PC-3 (cell line): ENCODE data around the gene PDHX. TPM values are rescaled to one million over a fixed set of nuclear protein-coding genes. Genes with fewer than 3 reads are reported as not detected.

Experiments
- ATAC-seq: fragments of 200-7000 bp; cut with Tn5 transposase; 2 replicates; pipeline ENCODE4 v1.9.1; 2020; ENCODE audit warnings: mild to moderate bottlenecking, moderate library complexity
- BruUV-seq: library from RNA; stranded (reverse); fragments of 400-500 nt; replicated peaks from 2 replicates; lab custom pipeline; 2021; lab: Mats Ljungman, UMichigan
- CTCF ChIA-PET: fragments of 300-600 bp; sonication (Branson Sonifier 250); formaldehyde crosslinking; loops from one replicate; lab custom pipeline; 2022; ENCODE audit warnings: antibody characterized with exemption; lab: Charles Lee
- POLR2A ChIA-PET: fragments of 300-600 bp; sonication (Branson Sonifier 250); formaldehyde crosslinking; loops from one replicate; lab custom pipeline; 2022; ENCODE audit warnings: antibody characterized with exemption; ENCODE audit not compliant: unreplicated experiment; lab: Charles Lee
- DNase-seq: peaks from one replicate; pipeline ENCODE4 v3.0.0-alpha.2; 2015
- H2AFZ ChIP-seq: fragments of 300-600 bp; sonication (generic); 2 replicates; pipeline ENCODE4 v1.6.0; 2016; ENCODE audit warnings: antibody characterized with exemption, low read length
- H3F3A ChIP-seq: fragments of 300-600 bp; sonication (generic); one replicate; pipeline ENCODE4 v1.6.0; 2017; ENCODE audit warnings: antibody characterized with exemption, low read length, control low read depth, mild to moderate bottlenecking; ENCODE audit not compliant: unreplicated experiment
- H3K27ac ChIP-seq: fragments of 300-600 bp; sonication (generic); 2 replicates; pipeline ENCODE4 v1.5.1; 2016; ENCODE audit warnings: mild to moderate bottlenecking, low read length
- H3K27me3 ChIP-seq: fragments of 300-600 bp; sonication (generic); 2 replicates; pipeline ENCODE4 v1.6.1; 2016; ENCODE audit warnings: low read length, mixed read lengths
- H3K36me3 ChIP-seq: fragments of 300-600 bp; sonication (generic); 2 replicates; pipeline ENCODE4 v1.6.1; 2016; ENCODE audit warnings: low read depth, mixed run types, low read length, mixed read lengths
- H3K4me1 ChIP-seq: fragments of 300-600 bp; sonication (generic); 2 replicates; pipeline ENCODE4 v1.5.1; 2016; ENCODE audit warnings: low read length; ENCODE audit not compliant: insufficient read depth
- H3K4me2 ChIP-seq: fragments of 300-600 bp; sonication (generic); 2 replicates; pipeline ENCODE4 v1.6.0; 2016; ENCODE audit warnings: low read length
- H3K4me3 ChIP-seq: fragments of 300-600 bp; sonication (generic); 2 replicates; pipeline ENCODE4 v1.5.1; 2016; ENCODE audit warnings: mild to moderate bottlenecking, low read length, mixed read lengths
- H3K79me2 ChIP-seq: fragments of 300-600 bp; sonication (generic); 2 replicates; pipeline ENCODE4 v1.6.1; 2017; ENCODE audit warnings: low read length, mixed read lengths
- H3K9ac ChIP-seq: fragments of 300-600 bp; sonication (generic); 2 replicates; pipeline ENCODE4 v1.6.0; 2016; ENCODE audit warnings: mild to moderate bottlenecking, low read length
- H3K9me2 ChIP-seq: fragments of 300-600 bp; sonication (generic); replicated peaks from 2 replicates; pipeline ENCODE4 v1.6.1; 2016; ENCODE audit warnings: mixed run types, low read length, mixed read lengths
- H3K9me3 ChIP-seq: fragments of 300-600 bp; sonication (generic); 2 replicates; pipeline ENCODE4 v1.6.1; 2016; ENCODE audit warnings: low read length, mixed read lengths
- H4K20me1 ChIP-seq: fragments of 300-600 bp; sonication (generic); 2 replicates; pipeline ENCODE4 v1.6.1; 2016; ENCODE audit warnings: low read length, mixed read lengths
- CTCF ChIP-seq: fragments of 300-600 bp; sonication (generic); conservative IDR thresholded peaks from 2 replicates; pipeline ENCODE4 v1.5.1; 2017; ENCODE audit warnings: antibody characterized with exemption, low read depth, mild to moderate bottlenecking, low read length
- EZH2 ChIP-seq: fragments of 300-600 bp; sonication (generic); IDR thresholded peaks from one replicate; pipeline ENCODE4 v1.6.1; 2017; ENCODE audit warnings: antibody characterized with exemption, mild to moderate bottlenecking, low read length; ENCODE audit not compliant: unreplicated experiment
- EZH2phosphoT487 ChIP-seq: fragments of 300-600 bp; sonication (generic); IDR thresholded peaks from 2 replicates; pipeline ENCODE4 v1.6.1; 2018; ENCODE audit warnings: mild to moderate bottlenecking, antibody characterized with exemption, low read length, borderline replicate concordance
- intact Hi-C: fragments of 100-400 bp; cut with micrococcal nuclease; formaldehyde crosslinking; loops from 2 replicates; pipeline ENCODE4 v1.9.0; 2023
- total RNA-seq: library from RNA; depleted of rRNA; stranded (reverse); fragments of >200 nt; gene quantifications from 2 replicates; pipeline ENCODE4 v1.2.3, GENCODE V29; 2014

The PDHX gene
- total RNA-seq, 1 experiment from 2014 or later, result 20.3 TPM

GRCh38 chr11:35031346-35031745 lies 114.9 kb downstream of the PDHX start:
- no peak for TF ChIP-seq EZH2phosphoT487
- no peak for TF ChIP-seq CTCF
- TF ChIP-seq EZH2, result no peak
- Histone ChIP-seq H2AFZ (no peak overlapping the region), H3K9ac (peak overlapping the region; percentile 93), H3K4me2 (peak overlapping the region; percentile 51), H3K36me3 (no peaks in the 10 kb centered on the region), H3K4me3 (no peak overlapping the region), H3K79me2 (no peaks in the 10 kb centered on the region), H3K9me3 (no peaks in the 10 kb centered on the region), H3K9me2 (no peaks in the 10 kb centered on the region), H3F3A (peaks cover 5% of the 10 kb centered on the region), H3K4me1 (peaks cover 54% of the 10 kb centered on the region), H3K27ac (peak overlapping the region; percentile 99), H3K27me3 (no peaks in the 10 kb centered on the region), H4K20me1 (no peaks in the 10 kb centered on the region)
- ATAC-seq (no peak), DNase-seq (no peak)
- BruUV-seq, result no TSS peak
- POLR2A ChIA-PET, result interaction anchor here (0.6 kb wide), 1 partner anchor 31 kb away, joined by 4 read pairs; no protein-coding TSS in a partner anchor
- intact Hi-C loops, result loop anchor here (2.0 kb wide), 1 partner anchor 23 kb away; no protein-coding TSS in a partner anchor
- CTCF ChIA-PET, result interaction anchor here (0.6 kb wide), 1 partner anchor 144 kb away, joined by 12 read pairs; no protein-coding TSS in a partner anchor

- Histone ChIP-seq H3K9me2 (no peaks in the 10 kb centered on the region), H3F3A (peaks cover 5% of the 10 kb centered on the region), H3K79me2 (no peaks in the 10 kb centered on the region), H2AFZ (no peak overlapping the region), H3K36me3 (no peaks in the 10 kb centered on the region), H3K27ac (peak overlapping the region; percentile 99), H3K9me3 (no peaks in the 10 kb centered on the region), H3K27me3 (no peaks in the 10 kb centered on the region), H4K20me1 (no peaks in the 10 kb centered on the region), H3K9ac (peak overlapping the region; percentile 93), H3K4me3 (no peak overlapping the region), H3K4me1 (peaks cover 56% of the 10 kb centered on the region), H3K4me2 (peak overlapping the region; percentile 51)
- TF ChIP-seq EZH2phosphoT487, result no peak
- no peak for TF ChIP-seq EZH2
- no peak for TF ChIP-seq CTCF
- DNase-seq, result peak; percentile 92
- ChIA-PET POLR2A (no interaction called here), CTCF (no interaction called here)
- peak; percentile 45 for ATAC-seq
- no TSS peak for BruUV-seq
- intact Hi-C loops, result loop anchor here (2.0 kb wide), 1 partner anchor 23 kb away; no protein-coding TSS in a partner anchor
Observed at GRCh38 chr11:35031867-35032266, 115.4 kb downstream of the PDHX start.

GRCh38 chr11:35033011-35033410 lies 116.6 kb downstream of the PDHX start:
- BruUV-seq, result no TSS peak
- Histone ChIP-seq H2AFZ (no peak overlapping the region), H3K27ac (peak overlapping the region; percentile 99), H3K9me2 (no peaks in the 10 kb centered on the region), H3K4me1 (peaks cover 56% of the 10 kb centered on the region), H3K36me3 (no peaks in the 10 kb centered on the region), H3K79me2 (no peaks in the 10 kb centered on the region), H3F3A (peaks cover 5% of the 10 kb centered on the region), H3K27me3 (no peaks in the 10 kb centered on the region), H4K20me1 (no peaks in the 10 kb centered on the region), H3K4me2 (no peak overlapping the region), H3K4me3 (no peak overlapping the region), H3K9me3 (no peaks in the 10 kb centered on the region), H3K9ac (peak overlapping the region; percentile 93; the same call in 1 of the 2 replicates)
- DNase-seq (no peak), ATAC-seq (no peak)
- TF ChIP-seq EZH2 (no peak), CTCF (no peak), EZH2phosphoT487 (no peak)
- ChIA-PET CTCF (no interaction called here), POLR2A (no interaction called here)
- intact Hi-C loops, result no loop called here
